ENCODE measurements around the gene RAB11FIP4. TPM values are rescaled to one million over a fixed set of nuclear protein-coding genes. Genes with fewer than 3 reads are reported as not detected.

The RAB11FIP4 gene
- total RNA-seq, 1 donor from 2014 or later, result 28.6 TPM

DNA sequence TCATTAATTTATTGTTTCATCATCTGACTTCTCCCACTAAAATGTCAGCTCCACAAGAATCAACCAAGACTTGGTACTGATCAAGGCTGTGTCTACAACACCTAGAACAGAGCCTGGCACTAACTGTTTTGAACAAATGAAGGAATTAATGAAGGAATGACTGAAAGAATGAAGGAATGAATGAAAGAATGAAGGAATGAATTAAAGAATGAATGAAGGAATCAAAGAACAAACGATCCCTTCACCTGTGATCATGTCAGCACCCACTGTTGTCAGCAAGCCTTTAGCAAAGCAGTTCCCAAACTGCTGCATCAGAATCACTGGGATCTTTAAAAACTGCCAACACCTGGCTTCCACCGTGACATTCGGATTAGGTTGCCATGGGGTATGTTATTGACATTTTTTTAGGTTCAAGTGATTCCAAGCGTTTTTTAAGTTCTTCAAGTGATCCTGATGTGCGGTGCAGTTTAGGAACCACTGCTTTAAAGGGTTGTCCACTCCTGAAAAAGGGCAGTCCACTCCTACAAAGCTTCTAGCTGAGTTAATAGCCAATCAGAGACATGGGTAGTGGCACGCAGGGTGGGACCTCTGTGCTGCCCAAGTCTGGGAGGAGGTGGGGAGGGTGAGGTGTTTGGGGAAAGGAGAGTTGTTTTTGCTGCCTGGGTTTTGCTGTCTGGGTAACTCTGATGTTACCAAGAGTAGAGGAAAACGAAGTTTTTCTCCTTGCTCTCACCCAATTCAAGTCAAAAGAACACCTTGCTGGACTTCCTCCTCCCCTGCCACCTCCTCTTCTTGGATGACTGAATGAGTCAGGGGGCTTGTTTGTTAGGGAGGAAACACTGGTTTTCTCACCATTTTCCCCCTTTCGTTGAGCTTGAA, 89.7 kb downstream of the RAB11FIP4 start:
- intact Hi-C loops (cut with micrococcal nuclease), result no loop called here

DNA sequence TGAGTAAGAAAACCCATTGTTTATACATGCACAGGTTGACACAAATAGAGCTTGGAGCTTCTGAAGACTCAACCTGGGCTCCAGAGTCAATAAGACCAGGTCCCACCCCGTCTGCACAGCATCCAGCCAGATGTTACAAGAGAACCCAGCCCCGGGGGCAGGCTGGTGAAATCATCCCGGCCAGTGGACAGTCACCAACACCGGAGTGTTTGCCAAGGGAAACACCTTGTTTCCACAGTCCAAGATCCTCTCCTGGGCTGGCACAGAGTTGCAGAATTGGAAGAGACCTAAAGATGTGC, 90.3 kb downstream of the RAB11FIP4 start:
- intact Hi-C loops (cut with micrococcal nuclease), result no loop called here

DNA sequence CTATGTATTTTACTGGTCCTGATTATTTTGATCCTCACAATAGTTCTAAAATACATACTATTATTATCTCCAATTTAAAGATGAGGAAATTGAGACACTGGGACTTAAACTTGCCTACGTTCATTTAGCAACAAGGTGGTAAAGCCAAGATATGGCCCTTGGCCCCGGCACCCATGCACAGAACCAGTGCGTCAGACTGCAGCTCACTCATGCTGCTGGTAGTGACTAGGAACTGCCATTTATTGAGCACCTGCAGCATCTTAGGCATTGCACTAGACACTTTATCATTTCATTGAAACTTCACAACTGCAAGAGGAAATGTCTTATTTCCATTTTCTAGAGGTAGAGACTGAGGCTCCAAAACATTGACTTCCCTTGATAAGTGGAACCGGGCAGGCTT, 93.3 kb downstream of the RAB11FIP4 start:
- intact Hi-C loops (cut with micrococcal nuclease), result loop anchor here (5.0 kb wide), 2 partner anchors 163 to 417 kb away; partner anchors contain the start of genes EVI2A and UTP6

DNA sequence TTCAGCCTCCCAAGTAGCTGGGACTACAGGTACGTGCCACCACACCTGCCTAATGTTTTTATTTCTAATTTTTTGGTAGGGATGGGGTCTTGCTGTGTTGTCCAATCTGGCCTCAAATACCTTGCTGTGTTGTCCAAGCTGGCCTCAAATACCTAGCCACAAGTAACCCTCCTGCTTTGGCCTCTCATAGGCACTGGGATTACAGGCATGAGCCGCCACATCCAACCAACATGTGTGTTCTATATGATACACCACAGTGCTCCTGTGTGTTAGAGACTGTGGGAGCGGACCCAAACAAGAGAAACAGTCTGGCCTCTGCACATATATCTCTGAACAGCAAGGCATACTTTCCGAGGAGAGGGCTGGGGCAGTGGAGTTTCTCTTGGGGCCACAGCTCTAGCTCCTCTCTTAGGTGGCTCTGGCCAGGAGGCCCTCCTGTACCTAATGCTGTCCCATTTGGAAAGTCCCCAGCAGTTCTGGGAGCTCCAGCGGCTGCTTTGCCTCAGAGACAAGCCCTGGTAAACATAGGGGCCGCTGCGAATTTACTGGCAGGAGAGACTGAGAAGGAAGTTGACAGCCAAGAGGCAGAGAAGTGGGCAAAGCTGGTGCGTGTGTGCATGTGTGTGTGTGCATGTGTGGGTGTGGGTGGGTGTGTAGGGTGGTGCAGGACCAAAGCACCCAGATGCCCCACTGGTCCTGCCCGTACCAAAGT, 95.0 kb downstream of the RAB11FIP4 start:
- intact Hi-C loops (cut with micrococcal nuclease), result loop anchor here (5.0 kb wide), 2 partner anchors 164 to 416 kb away; partner anchors contain the start of genes EVI2A and UTP6

DNA sequence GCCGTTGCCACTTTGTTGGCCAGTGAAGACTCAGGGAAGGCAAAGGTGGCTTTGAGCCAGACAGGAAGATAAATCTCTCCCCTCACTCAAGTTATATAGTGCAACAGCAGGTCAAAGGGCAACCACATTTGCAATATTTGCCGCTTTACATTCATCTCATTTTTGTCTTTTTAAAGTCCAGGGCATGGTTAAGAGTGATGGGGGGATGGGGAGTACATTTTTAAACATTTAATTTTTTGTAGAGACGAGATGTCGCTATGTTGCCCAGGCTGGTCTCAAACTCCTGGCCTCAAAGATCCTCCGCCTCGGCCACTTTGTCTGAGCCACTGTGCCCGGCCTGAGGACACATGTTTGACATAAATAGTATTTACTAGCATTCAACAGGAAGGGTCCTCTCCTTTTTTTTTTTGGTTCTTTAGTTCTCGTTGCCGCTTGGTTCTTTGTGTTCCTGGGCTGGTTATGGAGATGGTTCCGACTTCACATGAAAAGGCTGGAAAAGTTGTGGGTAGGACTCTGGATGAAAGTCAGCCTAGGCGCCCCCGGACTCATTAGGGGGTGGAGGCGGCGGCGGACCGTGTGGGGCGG, 95.7 kb downstream of the RAB11FIP4 start:
- intact Hi-C loops (cut with micrococcal nuclease), result loop anchor here (5.0 kb wide), 2 partner anchors 165 to 415 kb away; partner anchors contain the start of genes EVI2A and UTP6

DNA sequence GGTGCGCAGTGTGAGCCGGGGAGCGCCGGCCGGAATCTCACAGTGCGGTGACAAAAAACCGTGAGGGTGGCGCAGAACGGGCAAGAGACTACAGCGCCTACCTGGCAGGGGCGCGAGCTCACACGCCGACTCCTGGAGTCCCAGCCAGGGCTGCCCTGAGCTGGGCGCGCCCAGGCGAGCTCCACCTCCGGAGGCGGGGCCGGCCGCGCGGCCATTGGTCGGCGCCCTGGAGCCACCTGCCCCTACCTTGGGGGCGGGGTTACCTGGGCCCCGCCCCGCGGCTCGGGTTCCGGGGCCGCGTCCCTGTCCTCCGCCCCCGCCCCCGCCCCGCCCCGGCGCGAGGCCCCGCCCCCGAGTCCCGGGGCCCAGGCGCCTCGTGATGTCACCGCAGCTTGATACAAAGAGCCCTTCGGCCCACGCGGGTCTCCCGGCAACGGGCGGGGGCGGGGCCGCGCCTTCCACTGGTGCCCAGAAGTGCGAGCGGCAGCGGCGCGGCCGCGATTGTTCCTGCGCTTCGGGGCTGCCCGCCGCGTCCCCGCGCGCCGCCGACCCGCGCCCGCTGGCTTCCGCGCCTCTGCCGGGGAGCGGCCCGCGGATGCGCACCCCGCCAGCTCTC, 96.3 kb downstream of the RAB11FIP4 start:
- intact Hi-C loops (cut with micrococcal nuclease), result loop anchor here (5.0 kb wide), 2 partner anchors 165 to 415 kb away; partner anchors contain the start of genes EVI2A and UTP6

DNA sequence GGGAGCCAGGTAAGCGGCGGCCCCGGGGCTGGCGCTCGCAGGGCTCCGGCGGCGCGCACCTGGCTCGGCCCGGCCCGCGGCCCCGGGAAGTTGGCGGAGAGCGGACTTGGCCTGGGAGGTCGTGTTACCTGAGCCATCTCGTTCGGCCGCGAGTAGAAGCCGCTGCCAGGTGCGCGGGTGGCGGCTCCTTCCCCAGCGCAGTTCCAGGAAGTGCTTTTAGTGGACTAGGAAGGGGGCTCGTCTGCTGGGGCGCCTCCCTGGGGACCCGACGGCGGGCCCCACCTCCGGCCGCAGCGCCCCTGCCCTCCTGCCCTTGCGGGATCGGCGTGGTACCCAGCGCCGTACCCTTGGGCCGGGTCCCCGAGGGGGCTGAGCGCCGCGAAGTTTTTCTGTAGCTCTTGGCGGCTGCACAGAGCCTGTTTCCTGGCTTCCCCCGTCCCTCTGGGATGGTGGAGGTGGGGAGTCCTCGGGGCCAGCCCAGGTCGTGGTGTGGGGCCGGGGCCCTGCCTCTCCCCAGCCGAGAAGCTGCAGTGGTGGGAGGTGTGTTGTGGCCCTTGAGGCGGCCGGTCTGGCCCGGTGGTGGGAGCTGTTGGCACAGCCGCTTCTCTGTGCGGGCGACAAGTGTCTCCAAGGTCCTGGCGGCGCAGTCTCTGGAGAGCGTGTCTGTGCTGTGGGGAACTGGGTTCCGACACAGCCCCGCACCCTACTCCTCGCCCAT, 96.9 kb downstream of the RAB11FIP4 start:
- intact Hi-C loops (cut with micrococcal nuclease), result loop anchor here (5.0 kb wide), 2 partner anchors 166 to 414 kb away; partner anchors contain the start of genes EVI2A and UTP6

DNA sequence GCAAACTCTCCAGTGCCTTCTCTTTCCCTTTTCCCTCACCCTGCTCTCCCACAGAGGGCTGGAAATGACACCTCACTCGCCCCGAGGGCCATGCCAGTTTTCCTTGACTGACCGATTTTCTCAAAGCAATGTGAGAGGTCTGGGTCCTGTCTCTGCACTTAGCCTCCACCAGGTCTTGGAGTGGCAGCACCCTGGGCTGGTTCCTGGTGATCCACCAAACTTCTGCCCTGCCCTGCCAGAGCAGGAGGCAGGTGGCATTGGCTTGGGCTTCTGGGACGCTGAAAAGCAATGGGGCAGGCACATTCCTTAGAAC, 97.5 kb downstream of the RAB11FIP4 start:
- intact Hi-C loops (cut with micrococcal nuclease), result loop anchor here (1.0 to 5.0 kb wide), 3 partner anchors 19 to 413 kb away; partner anchors contain the start of genes EVI2A and UTP6

DNA sequence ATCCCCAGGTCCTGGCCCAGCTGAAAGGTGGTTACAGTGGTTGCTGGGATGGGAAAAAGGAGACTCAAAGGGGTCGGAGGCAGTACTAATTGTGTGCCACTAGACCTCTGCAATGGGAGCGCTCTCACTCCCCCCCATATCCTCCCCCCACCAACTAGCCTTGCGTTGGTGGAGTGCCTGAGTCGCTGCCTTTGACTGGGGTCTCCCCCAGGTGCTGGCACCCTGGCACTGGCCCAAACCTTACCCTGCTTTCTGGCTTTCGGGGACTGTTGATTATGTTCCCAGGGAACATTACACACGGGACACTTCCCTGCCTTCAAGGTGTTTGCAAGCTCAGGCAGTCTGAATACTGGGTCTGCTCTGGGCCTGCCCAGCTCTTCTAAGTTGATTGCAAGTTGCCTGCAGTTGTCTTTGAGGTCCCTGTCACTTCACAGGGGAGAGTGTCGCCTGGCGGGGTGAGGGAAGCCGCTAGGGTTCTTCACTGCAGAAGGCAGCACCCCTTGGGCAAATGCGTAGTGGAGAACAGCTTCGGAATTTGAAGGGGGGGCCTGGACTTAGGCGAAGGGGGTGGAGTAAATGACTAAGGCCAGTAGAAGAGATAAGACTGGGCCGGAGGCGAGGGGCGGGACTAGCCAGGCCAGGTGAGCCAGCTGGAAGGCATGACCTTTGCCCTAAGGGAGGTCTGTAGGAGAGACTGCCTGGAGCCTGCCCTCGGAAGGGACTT, 98.0 kb downstream of the RAB11FIP4 start:
- intact Hi-C loops (cut with micrococcal nuclease), result loop anchor here (1.0 to 5.0 kb wide), 5 partner anchors 19 to 413 kb away; partner anchors contain the start of genes EVI2A, EVI2B and UTP6

DNA sequence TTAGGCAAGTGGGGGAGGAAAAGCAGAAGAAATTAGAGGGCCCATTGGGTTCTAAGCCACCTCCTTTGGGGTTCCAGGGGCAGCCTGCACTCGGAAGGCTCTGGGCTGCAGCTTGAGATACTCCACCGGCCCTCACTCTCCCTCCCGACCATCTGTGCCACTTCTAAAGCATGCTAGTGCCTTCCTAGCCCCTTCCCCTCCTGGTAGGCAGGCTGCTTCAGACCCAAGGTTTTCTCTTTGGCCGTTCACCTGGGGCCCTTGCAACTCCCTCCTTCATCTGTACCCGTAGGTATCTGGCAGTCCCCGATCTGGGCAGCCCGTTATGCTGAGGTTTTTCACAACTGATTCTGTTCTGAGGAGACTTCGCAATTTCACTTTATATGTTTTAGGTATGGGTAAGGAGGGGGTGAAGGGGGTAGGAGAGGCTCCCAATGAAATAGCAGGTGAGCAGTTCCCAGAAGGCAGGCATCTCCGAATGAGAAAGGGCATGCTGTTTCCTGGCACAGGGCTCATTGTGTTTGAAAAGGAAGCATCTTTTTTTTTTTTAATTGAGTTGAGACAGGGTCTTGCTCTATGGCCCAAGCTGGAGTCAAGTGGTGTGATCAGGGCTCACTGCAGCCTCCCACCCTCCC, 98.7 kb downstream of the RAB11FIP4 start:
- intact Hi-C loops (cut with micrococcal nuclease), result loop anchor here (5.0 kb wide), 2 partner anchors 37 to 178 kb away; partner anchors contain the start of gene EVI2B

DNA sequence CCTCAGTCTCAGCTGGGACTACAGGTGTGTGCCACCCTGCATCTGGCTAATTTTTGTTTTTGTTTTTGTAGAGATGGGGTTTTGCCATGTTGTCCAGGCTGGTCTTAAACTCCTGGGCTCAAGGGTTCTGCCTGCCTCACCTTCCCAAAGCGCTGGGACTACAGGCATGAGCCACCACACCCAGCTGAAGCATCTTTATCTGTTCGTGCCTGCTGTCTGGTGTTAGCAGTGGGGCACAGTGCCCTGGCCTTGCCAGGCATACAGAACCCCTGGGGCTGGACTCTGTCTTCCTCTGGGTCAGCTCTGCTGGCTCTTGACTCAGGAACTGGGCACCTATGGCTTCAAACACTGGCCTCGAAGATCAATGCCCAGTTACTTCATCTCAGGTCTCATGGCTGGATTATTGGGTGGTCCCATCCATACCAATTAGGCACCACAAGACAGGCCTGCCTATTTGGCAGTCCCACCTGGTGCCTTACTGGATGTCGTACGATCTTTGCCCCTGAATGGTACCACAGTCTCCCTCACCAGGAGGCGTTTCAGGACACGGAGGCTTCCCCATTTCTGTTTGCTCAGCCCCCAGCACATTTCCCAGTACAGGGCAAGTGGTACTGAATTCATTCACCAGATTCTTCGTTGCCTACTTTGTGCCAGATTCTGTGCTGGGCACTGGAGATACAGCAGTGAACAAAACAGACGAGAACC, 99.3 kb downstream of the RAB11FIP4 start:
- intact Hi-C loops (cut with micrococcal nuclease), result loop anchor here (5.0 kb wide), 2 partner anchors 36 to 179 kb away; partner anchors contain the start of gene EVI2B

DNA sequence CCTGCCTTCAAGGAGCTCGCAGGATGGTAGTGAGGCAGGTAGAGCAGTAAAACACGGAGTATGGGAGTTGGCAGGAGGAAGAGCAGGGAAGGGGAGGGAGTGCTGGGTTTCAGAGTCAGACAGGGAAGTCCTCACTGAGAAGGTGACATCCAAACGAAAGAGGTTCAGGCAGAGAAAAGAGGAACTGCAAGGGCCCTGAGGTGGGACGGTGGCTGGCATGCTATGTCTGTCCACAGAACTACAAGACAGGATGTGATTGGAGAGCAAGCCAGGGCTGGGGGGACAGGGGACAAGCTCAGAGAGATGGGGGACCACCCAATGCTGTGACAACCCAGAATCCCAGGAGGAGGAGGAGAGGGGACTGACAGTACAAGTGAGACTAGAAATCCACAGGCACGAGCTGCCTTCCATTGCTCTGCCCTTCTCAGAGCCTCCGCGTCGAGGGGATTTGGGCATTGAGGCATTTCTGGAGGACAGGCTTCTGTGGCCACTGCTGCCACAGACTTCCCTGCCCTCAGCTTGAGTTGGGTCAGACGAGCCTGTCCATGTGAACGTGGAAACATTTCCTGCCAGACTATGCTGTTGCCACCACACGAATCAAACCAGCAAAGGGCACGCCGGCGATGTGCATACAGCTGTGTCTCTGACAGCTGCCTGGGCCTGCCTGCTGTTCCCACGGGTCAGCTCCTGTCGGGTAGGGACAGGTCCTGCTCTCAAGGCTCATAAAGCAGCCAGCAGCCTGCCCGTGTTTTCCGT, 100.1 kb downstream of the RAB11FIP4 start:
- intact Hi-C loops (cut with micrococcal nuclease), result loop anchor here (5.0 kb wide), 2 partner anchors 36 to 179 kb away; partner anchors contain the start of gene EVI2B

DNA sequence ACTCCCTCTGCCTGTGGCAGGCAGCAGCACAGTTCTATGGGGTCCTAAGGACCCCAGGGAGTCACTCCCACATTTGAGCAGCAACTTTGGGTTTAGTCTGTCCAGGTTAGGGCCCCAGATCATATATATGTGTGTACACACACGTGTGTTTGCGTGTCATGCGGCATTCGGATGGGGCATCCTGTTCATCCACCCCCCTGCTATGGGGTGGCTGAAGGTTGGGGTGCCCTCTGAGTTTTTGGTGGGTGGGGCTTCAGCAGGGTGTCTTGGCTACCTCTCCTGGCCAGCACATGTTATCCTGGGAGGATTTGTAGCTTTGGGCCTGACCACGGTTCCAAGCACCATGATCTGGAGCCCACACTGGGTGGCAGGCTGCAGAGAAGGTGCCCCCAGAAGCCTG, 100.7 kb downstream of the RAB11FIP4 start:
- intact Hi-C loops (cut with micrococcal nuclease), result loop anchor here (5.0 kb wide), 2 partner anchors 35 to 180 kb away; partner anchors contain the start of gene EVI2B

DNA sequence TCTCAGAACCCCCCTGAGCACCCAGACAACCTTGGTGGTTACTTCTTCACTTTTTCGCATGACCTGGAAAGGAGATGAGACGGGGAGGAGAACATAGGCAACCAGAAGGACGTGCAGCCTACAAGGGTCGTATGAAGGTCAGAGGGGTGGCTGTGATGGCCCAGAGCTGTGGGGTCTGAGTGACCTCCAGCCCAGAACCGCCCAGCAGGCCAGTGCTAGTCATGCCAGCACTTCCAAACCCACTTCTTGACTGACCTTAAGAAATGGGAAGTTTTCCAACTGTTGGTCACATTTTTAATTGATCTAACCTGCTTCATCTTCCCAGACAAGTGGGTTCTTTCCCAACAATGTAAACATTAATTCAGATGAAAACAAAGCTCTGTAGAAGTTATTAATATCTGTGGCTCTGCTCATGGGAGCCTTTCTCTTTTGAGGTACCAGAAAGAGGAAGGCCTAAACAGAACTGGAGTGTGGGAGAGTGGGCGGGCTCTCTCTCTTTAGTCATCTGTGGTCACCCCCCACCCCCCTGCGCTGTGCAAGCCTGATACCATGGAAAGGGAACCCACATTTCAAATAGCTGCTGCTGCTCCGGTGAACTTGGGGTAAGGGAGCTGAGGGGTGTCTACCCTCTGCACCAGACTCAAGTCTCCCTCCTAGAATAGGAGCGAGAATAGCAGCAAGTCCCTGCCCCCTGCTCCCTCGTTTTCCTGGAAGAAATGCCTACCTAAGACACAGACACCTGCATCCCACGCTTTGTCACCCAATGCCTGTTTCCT, 101.6 kb downstream of the RAB11FIP4 start:
- intact Hi-C loops (cut with micrococcal nuclease), result loop anchor here (5.0 kb wide), 2 partner anchors 34 to 181 kb away; partner anchors contain the start of gene EVI2B

DNA sequence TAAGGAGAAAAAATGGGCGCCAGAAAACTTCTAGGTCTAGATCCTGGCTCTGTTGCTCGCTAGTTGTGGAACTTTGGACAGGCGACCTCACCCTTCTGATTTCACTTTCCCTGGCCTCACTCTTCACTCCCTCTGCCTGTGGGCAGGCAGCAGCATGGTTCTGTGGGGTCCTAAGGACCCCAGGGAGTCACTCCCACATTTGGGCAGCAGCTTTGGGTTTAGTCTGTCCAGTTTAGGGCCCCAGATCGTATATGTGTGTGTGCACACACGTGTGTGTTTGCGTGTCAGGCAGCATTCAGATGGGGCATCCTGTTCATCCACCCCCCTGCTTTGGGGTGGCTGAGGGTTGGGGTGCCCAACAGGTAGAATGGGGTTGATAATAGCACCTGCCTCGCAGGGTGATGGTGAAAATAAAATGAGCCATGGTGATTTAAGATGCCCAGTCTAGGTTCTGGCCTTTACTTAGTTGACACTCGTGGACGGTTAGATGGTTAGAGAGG, 102.2 kb downstream of the RAB11FIP4 start:
- intact Hi-C loops (cut with micrococcal nuclease), result loop anchor here (1.0 to 5.0 kb wide), 3 partner anchors 15 to 181 kb away; partner anchors contain the start of gene EVI2B

DNA sequence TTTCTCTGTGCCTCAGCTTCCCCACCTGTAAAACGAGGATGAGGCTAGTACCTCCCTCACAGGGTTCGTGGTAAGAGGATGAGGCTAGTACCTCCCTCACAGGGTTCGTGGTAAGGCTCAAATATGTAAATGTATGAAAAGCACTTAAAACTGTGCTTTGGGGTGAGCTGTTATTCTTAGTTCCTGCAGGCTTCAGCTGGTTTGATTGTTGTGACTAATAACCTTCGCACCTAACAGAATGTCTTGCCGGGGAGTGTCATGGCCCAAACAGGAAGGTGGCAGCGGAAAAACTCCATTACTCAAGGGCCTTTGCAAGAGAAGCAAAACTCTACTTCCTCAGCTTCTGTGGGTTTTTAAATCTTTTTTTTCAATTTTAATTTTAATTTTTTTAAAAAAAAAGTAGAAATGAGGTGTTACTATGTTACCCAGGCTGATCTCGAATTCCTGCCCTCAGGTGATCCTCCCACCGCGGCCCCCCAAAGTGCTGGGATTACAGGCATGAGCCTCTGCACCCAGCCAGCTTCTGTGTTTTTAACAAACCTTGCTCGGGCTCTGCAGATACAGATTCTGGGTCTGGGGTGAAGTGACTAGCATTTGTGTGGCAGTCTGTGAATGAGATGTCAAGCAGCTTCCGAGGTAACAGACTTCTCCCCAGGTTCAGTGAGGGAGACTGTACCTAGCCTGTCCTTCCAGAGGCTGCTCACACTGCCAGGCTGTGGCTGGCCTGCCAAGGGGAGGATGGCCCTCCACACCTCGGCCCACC, 103.0 kb downstream of the RAB11FIP4 start:
- intact Hi-C loops (cut with micrococcal nuclease), result loop anchor here (1.0 to 5.0 kb wide), 3 partner anchors 14 to 182 kb away; partner anchors contain the start of gene EVI2B
